ENCODE results near the gene PEPD.

DNA sequence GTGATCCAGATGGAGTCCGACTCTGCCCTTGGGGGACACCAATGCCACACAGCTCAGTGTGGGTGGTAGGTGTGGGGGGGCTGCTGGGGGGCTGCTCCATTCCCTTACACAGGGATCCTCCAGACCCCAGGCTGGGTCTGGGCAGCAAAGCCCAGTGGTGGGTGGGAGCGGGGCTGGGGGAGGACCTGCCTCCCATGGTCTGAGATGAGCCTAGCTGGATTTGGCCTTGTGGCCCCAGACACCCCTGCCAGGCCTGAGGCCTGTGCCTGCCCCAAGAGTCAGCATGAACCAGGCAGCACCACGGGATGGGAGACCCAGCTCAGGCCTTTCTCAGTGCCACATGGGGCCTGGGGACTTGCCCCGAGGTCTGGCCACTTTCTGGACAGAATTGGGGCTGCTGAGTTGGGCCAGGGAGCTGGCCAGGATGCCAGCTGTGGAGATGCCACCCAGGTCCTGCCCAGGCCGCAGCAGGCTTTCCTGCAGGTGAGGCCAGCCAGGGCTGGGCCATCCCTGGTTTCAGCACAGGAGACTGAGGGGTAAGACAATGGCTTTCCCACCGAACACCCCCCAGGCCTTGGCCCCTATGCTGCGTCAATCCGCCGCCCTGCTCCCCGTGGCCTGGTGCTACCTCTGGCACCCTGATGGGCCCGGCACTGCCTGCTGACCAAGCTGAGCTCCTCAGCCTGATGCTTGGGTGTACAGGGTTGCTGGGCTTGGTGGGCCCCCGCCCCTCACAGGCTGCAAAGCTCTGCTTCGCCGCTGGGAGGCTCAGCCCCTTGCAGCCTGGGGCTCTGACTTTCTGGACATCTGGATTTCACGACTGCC lies 123.8 kb downstream of the PEPD start:
- TF ChIP-seq, protein P1, sequence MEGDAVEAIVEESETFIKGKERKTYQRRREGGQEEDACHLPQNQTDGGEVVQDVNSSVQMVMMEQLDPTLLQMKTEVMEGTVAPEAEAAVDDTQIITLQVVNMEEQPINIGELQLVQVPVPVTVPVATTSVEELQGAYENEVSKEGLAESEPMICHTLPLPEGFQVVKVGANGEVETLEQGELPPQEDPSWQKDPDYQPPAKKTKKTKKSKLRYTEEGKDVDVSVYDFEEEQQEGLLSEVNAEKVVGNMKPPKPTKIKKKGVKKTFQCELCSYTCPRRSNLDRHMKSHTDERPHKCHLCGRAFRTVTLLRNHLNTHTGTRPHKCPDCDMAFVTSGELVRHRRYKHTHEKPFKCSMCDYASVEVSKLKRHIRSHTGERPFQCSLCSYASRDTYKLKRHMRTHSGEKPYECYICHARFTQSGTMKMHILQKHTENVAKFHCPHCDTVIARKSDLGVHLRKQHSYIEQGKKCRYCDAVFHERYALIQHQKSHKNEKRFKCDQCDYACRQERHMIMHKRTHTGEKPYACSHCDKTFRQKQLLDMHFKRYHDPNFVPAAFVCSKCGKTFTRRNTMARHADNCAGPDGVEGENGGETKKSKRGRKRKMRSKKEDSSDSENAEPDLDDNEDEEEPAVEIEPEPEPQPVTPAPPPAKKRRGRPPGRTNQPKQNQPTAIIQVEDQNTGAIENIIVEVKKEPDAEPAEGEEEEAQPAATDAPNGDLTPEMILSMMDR (IDR thresholded peaks at IDR 0.05; ENCODE audit: insufficient read depth, low read length, poor library complexity, severe bottlenecking) = peak; percentile 19
- TF ChIP-seq EZH2phosphoT487 (conservative IDR thresholded peaks at IDR 0.05; ENCODE audit: low read length) = no peak
